ENCODE results near the gene SNED1. TPM values are rescaled to one million over a fixed set of nuclear protein-coding genes. Genes with fewer than 3 reads are reported as not detected.

SNED1 gene
- total RNA-seq, 2 experiments from 2014 or later, result 0.69 to 0.78 TPM

GRCh38 chr2:241136191-241136590, 137.8 kb downstream of the SNED1 start:
- ChIA-PET CTCF (no interaction called here), POLR2A (no interaction called here)
- H3K4me1 Mint-ChIP-seq, result no peaks in the 10 kb centered on the region
- H3K27ac Mint-ChIP-seq, result no peak overlapping the region
- H3K4me3 Mint-ChIP-seq, result no peak overlapping the region
- peaks cover 34% of the 10 kb centered on the region for H3K36me3 Mint-ChIP-seq (ENCODE audit: low read depth)
- ATAC-seq, result no peak
- intact Hi-C loops (cut with DNase I, micrococcal nuclease), result no loop called here
- no peaks in the 10 kb centered on the region for H3K27me3 Mint-ChIP-seq
- H3K9me3 Mint-ChIP-seq (ENCODE audit: low read depth), result no peaks in the 10 kb centered on the region
- DNase-seq, result no peak

DNA sequence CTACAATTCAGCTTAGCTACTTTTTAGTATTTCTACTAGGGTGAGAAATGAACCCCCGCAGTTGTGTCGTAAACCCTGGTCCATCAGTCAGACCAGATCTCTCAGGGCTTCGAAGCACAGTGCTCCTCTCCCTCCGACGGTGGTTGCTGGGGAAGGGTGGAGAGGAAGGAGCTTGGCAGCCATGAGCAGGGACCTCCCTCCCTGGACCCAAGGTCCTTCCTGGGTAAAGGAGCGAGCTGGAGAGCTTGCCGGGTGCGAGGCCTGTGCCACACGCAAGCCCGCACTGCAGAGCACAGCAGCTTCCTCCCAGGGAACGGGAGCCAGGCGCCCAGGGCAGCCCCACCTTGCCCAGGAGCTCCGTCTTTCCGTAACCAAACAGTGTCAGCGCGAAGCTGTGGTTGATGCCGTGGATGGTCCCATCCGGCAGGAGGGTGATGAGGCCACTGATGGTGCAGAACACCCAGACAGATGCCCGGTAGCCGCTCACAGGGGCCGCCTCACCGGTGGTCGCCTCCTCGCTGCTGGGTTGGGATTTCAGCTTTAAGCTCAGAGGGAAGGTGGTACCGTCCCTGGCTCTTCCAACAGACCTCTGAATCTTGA, 138.3 kb downstream of the SNED1 start:
- DNase-seq (no peak), ATAC-seq (no peak)
- H3K4me1 Mint-ChIP-seq, result no peaks in the 10 kb centered on the region
- no peak overlapping the region for H3K4me3 Mint-ChIP-seq
- no peak overlapping the region for H3K27ac Mint-ChIP-seq
- POLR2A ChIA-PET, result no interaction called here
- H3K27me3 Mint-ChIP-seq, result no peaks in the 10 kb centered on the region
- intact Hi-C loops (cut with DNase I, micrococcal nuclease), result no loop called here
- CTCF ChIA-PET, result no interaction called here
- peaks cover 38% of the 10 kb centered on the region for H3K36me3 Mint-ChIP-seq (ENCODE audit: low read depth)
- no peaks in the 10 kb centered on the region for H3K9me3 Mint-ChIP-seq (ENCODE audit: low read depth)

- Mint-ChIP-seq H3K4me1 (no peaks in the 10 kb centered on the region), H3K9me3 (ENCODE audit: low read depth) (no peaks in the 10 kb centered on the region), H3K27me3 (no peaks in the 10 kb centered on the region), H3K4me3 (no peak overlapping the region), H3K36me3 (ENCODE audit: low read depth) (peaks cover 41% of the 10 kb centered on the region), H3K27ac (no peak overlapping the region)
- ATAC-seq, result no peak
- intact Hi-C loops (cut with DNase I, micrococcal nuclease), result no loop called here
- no peak for DNase-seq
- ChIA-PET POLR2A (no interaction called here), CTCF (interaction anchor here (0.7 kb wide), 1 partner anchor 106 kb away, joined by 3 read pairs; no protein-coding TSS in a partner anchor)
Observed at GRCh38 chr2:241137276-241138190, 139.1 kb downstream of the SNED1 start.

DNA sequence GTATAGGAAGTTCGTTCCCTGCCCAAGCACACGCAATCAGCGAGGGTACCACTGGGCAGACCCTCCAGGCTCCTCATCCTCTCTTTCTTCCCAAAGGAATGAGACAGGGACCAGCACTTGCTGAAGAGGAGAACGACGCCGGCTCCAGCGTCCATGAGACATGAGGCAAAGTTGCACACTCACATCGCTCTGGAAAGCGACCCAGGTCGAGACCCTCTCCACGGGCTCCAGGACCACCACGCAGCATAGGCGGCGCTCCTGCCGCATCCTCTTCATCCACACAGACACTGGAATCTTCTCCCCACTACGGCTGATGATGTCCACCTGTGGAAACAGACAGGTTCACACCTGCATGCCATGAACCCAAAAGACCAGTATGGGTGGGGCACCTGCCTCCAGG, 140.1 kb downstream of the SNED1 start:
- H3K4me3 Mint-ChIP-seq, result no peak overlapping the region
- POLR2A ChIA-PET, result no interaction called here
- H3K9me3 Mint-ChIP-seq (ENCODE audit: low read depth), result no peaks in the 10 kb centered on the region
- ATAC-seq (no peak), DNase-seq (no peak)
- CTCF ChIA-PET, result no interaction called here
- peaks cover 36% of the 10 kb centered on the region for H3K36me3 Mint-ChIP-seq (ENCODE audit: low read depth)
- intact Hi-C loops (cut with DNase I, micrococcal nuclease), result no loop called here
- no peaks in the 10 kb centered on the region for H3K27me3 Mint-ChIP-seq
- H3K4me1 Mint-ChIP-seq, result no peaks in the 10 kb centered on the region
- H3K27ac Mint-ChIP-seq, result no peak overlapping the region

- ATAC-seq (no peak), DNase-seq (no peak)
- Mint-ChIP-seq H3K27ac (no peak overlapping the region), H3K9me3 (ENCODE audit: low read depth) (no peaks in the 10 kb centered on the region), H3K36me3 (ENCODE audit: low read depth) (peaks cover 32% of the 10 kb centered on the region), H3K4me1 (no peaks in the 10 kb centered on the region), H3K4me3 (no peak overlapping the region), H3K27me3 (no peaks in the 10 kb centered on the region)
- CTCF ChIA-PET, result interaction anchor here (0.6 to 1.7 kb wide), 2 partner anchors 12 to 34 kb away, joined by 3 to 5 read pairs; no protein-coding TSS in a partner anchor
- intact Hi-C loops (cut with DNase I, micrococcal nuclease), result no loop called here
- POLR2A ChIA-PET, result interaction anchor here (1.2 kb wide), 1 partner anchor 25 kb away, joined by 3 read pairs; no protein-coding TSS in a partner anchor
Observed at GRCh38 chr2:241139531-241140444, 141.4 kb downstream of the SNED1 start.

DNA sequence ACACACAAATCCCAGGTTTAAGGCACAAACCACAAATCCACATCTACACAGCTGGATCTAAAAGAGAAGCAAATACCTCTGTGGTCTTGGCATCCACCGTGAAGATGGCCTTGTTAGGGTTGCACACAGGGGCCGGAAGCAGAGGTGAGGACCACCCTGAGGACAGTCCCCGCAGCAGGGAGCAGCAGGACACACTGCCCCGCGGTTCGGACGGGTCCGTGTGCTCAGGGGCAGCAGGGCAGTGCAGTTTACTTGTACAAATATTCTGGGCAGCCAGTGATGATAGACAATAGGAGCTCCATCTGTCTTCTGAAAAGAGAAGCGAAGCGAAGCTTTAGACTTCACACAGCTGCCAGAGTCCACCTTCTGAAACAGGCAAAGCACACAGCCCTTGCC, 142.0 kb downstream of the SNED1 start:
- H3K27me3 Mint-ChIP-seq, result no peaks in the 10 kb centered on the region
- no peak for DNase-seq
- peaks cover 35% of the 10 kb centered on the region for H3K36me3 Mint-ChIP-seq (ENCODE audit: low read depth)
- CTCF ChIA-PET, result interaction anchor here (1.1 to 1.7 kb wide), 2 partner anchors 11 to 136 kb away, joined by 3 to 5 read pairs; no protein-coding TSS in a partner anchor
- ATAC-seq, result no peak
- no peak overlapping the region for H3K27ac Mint-ChIP-seq
- H3K4me3 Mint-ChIP-seq, result no peak overlapping the region
- no peaks in the 10 kb centered on the region for H3K9me3 Mint-ChIP-seq (ENCODE audit: low read depth)
- intact Hi-C loops (cut with DNase I, micrococcal nuclease), result no loop called here
- POLR2A ChIA-PET, result interaction anchor here (1.2 kb wide), 1 partner anchor 24 kb away, joined by 3 read pairs; no protein-coding TSS in a partner anchor
- H3K4me1 Mint-ChIP-seq, result no peaks in the 10 kb centered on the region

GRCh38 chr2:241141214-241141770, 142.9 kb downstream of the SNED1 start:
- H3K4me3 Mint-ChIP-seq, result no peak overlapping the region
- H3K27me3 Mint-ChIP-seq, result no peaks in the 10 kb centered on the region
- ATAC-seq (no peak), DNase-seq (no peak)
- ChIA-PET POLR2A (interaction anchor here (1.2 kb wide), 1 partner anchor 23 kb away, joined by 3 read pairs; no protein-coding TSS in a partner anchor), CTCF (interaction anchor here (1.1 to 1.7 kb wide), 2 partner anchors 10 to 135 kb away, joined by 3 to 5 read pairs; no protein-coding TSS in a partner anchor)
- H3K9me3 Mint-ChIP-seq (ENCODE audit: low read depth), result no peaks in the 10 kb centered on the region
- H3K27ac Mint-ChIP-seq, result no peak overlapping the region
- intact Hi-C loops (cut with DNase I, micrococcal nuclease), result no loop called here
- H3K36me3 Mint-ChIP-seq (ENCODE audit: low read depth), result peaks cover 28% of the 10 kb centered on the region
- H3K4me1 Mint-ChIP-seq, result peaks cover 2% of the 10 kb centered on the region

DNA sequence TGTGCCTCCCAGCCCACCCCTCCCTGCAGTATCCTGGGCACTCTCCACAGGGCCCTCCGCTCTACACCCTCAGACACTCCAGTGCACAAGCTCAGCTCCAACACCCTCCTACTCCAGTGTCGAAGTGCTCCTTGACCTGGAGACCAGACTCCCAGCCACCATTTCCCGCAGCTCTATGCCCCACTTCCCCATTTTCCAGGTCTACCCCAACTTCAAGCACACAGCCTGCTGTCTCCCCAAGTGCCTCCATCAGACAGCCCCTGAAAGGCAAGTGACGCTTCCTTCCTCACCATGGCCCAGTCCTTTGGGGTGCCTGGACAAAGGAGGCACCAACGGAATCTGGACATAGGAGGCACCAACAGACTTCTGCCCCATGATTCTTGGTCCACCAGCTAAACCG, 143.6 kb downstream of the SNED1 start:
- Mint-ChIP-seq H3K27me3 (no peaks in the 10 kb centered on the region), H3K9me3 (ENCODE audit: low read depth) (no peaks in the 10 kb centered on the region), H3K4me1 (peaks cover 6% of the 10 kb centered on the region), H3K4me3 (no peak overlapping the region), H3K36me3 (ENCODE audit: low read depth) (peaks cover 25% of the 10 kb centered on the region), H3K27ac (no peak overlapping the region)
- ChIA-PET CTCF (no interaction called here), POLR2A (no interaction called here)
- DNase-seq, result no peak
- intact Hi-C loops (cut with DNase I, micrococcal nuclease), result no loop called here
- ATAC-seq, result no peak

GRCh38 chr2:241142593-241142992, 144.2 kb downstream of the SNED1 start:
- no peak for DNase-seq
- intact Hi-C loops (cut with DNase I, micrococcal nuclease), result no loop called here
- ATAC-seq, result no peak
- H3K9me3 Mint-ChIP-seq (ENCODE audit: low read depth), result no peaks in the 10 kb centered on the region
- no peaks in the 10 kb centered on the region for H3K27me3 Mint-ChIP-seq
- peaks cover 25% of the 10 kb centered on the region for H3K36me3 Mint-ChIP-seq (ENCODE audit: low read depth)
- peaks cover 6% of the 10 kb centered on the region for H3K4me1 Mint-ChIP-seq
- POLR2A ChIA-PET, result no interaction called here
- CTCF ChIA-PET, result no interaction called here
- no peak overlapping the region for H3K27ac Mint-ChIP-seq
- no peak overlapping the region for H3K4me3 Mint-ChIP-seq
